GM19351 (cell line): ENCODE results near the gene PDSS2.
A peak's percentile ranks its signal among the peaks of the same experiment; 100 is the strongest.
"Not testable (repeated sequence)": the region's sequence is repeated elsewhere in the genome, so short reads cannot be mapped to it uniquely, and the experiment has no call there.

Experiments used
- ATAC-seq: cut with Tn5 transposase; IDR thresholded peaks from one replicate; pipeline ENCODE4 v1.9.1; 2021; ENCODE audit warnings: mild to moderate bottlenecking, moderate library complexity; ENCODE audit not compliant: unreplicated experiment

The PDSS2 gene

GRCh38 chr6:107369493-107369892 lies 89.9 kb downstream of the PDSS2 start:
- ATAC-seq = no peak

- ATAC-seq = no peak
These were observed 90.9 kb downstream of the PDSS2 start for GRCh38 chr6:107368471-107368870.

GRCh38 chr6:107364173-107364572 lies 95.2 kb downstream of the PDSS2 start:
- ATAC-seq = not testable (repeated sequence)

- ATAC-seq = no peak
These were observed 97.4 kb downstream of the PDSS2 start for GRCh38 chr6:107361753-107362604.

- ATAC-seq = no peak
These were observed 98.9 kb downstream of the PDSS2 start for GRCh38 chr6:107360476-107360875.

- ATAC-seq = no peak
These were observed 101.5 kb downstream of the PDSS2 start for GRCh38 chr6:107357842-107358241.

- no peak for ATAC-seq
These were observed 102.3 kb downstream of the PDSS2 start for GRCh38 chr6:107357031-107357430.

- ATAC-seq = no peak
These were observed 103.7 kb downstream of the PDSS2 start for GRCh38 chr6:107355659-107356058.

GRCh38 chr6:107354451-107354850 lies 104.9 kb downstream of the PDSS2 start:
- no peak for ATAC-seq

- ATAC-seq = no peak
These were observed 105.5 kb downstream of the PDSS2 start for GRCh38 chr6:107353773-107354382.

- no peak for ATAC-seq
These were observed 111.1 kb downstream of the PDSS2 start for GRCh38 chr6:107348224-107348623.

- ATAC-seq = no peak
These were observed 114.0 kb downstream of the PDSS2 start for GRCh38 chr6:107345393-107345792.

- ATAC-seq = no peak
These were observed 114.4 kb downstream of the PDSS2 start for GRCh38 chr6:107344981-107345380.

- ATAC-seq = no peak
These were observed 115.0 kb downstream of the PDSS2 start for GRCh38 chr6:107344383-107344782.

GRCh38 chr6:107342144-107342543 lies 117.2 kb downstream of the PDSS2 start:
- no peak for ATAC-seq

- no peak for ATAC-seq
These were observed 118.5 kb downstream of the PDSS2 start for GRCh38 chr6:107340881-107341280.

GRCh38 chr6:107337191-107337741 lies 122.1 kb downstream of the PDSS2 start:
- ATAC-seq = no peak

GRCh38 chr6:107334026-107334425 lies 125.3 kb downstream of the PDSS2 start:
- ATAC-seq = no peak

GRCh38 chr6:107333491-107333890 lies 125.9 kb downstream of the PDSS2 start:
- ATAC-seq = no peak

- ATAC-seq = no peak
These were observed 127.7 kb downstream of the PDSS2 start for GRCh38 chr6:107331409-107332386.

GRCh38 chr6:107330168-107330567 lies 129.2 kb downstream of the PDSS2 start:
- ATAC-seq = peak; percentile 98
